GM13977 (cell line): ENCODE measurements around the gene LGI2.
A peak's percentile ranks its signal among the peaks of the same experiment; 100 is the strongest.

Source experiments
- DNase-seq: peaks from one replicate; pipeline ENCODE4 v3.0.0; 2012; ENCODE audit warnings: low spot score
- CTCF ChIP-seq: IDR thresholded peaks from 2 replicates; pipeline ENCODE4 v1.5.1; 2012; ENCODE audit warnings: mild to moderate bottlenecking, control low read depth; ENCODE audit not compliant: insufficient read depth; ENCODE audit errors: extremely low read depth, missing control alignments
- in situ Hi-C: fragments of 300-500 bp; cut with MboI; formaldehyde crosslinking; loops from one replicate; pipeline ENCODE4 v1.12.0; 2022; ENCODE audit warnings: low sequenced_read_pairs, low pct_unique_long_range_greater_than_20kb, mixed read lengths, inconsistent platforms; ENCODE audit not compliant: unreplicated experiment

LGI2 gene

GRCh38 chr4:24991015-24991414 lies 39.7 kb downstream of the LGI2 start:
- no peak for TF ChIP-seq CTCF
- DNase-seq, result no peak
- in situ Hi-C loops, result loop anchor here (25.0 kb wide), 2 partner anchors 371 to 504 kb away; no protein-coding TSS in a partner anchor

GRCh38 chr4:24989327-24989726 lies 41.4 kb downstream of the LGI2 start:
- no peak for DNase-seq
- in situ Hi-C loops, result loop anchor here (25.0 kb wide), 2 partner anchors 373 to 502 kb away; no protein-coding TSS in a partner anchor
- TF ChIP-seq CTCF, result no peak

GRCh38 chr4:24988776-24989175 lies 42.0 kb downstream of the LGI2 start:
- in situ Hi-C loops, result loop anchor here (25.0 kb wide), 2 partner anchors 374 to 501 kb away; no protein-coding TSS in a partner anchor
- DNase-seq, result peak; percentile 22
- TF ChIP-seq CTCF, result peak; percentile 49

GRCh38 chr4:24984602-24985532 lies 45.9 kb downstream of the LGI2 start:
- no peak for TF ChIP-seq CTCF
- in situ Hi-C loops, result loop anchor here (25.0 kb wide), 2 partner anchors 377 to 498 kb away; no protein-coding TSS in a partner anchor
- no peak for DNase-seq

GRCh38 chr4:24980740-24981139 lies 50.0 kb downstream of the LGI2 start:
- TF ChIP-seq CTCF, result no peak
- in situ Hi-C loops, result loop anchor here (25.0 kb wide), 2 partner anchors 382 to 493 kb away; no protein-coding TSS in a partner anchor
- DNase-seq, result no peak

GRCh38 chr4:24980064-24980690 lies 50.6 kb downstream of the LGI2 start:
- in situ Hi-C loops, result loop anchor here (25.0 kb wide), 2 partner anchors 382 to 493 kb away; no protein-coding TSS in a partner anchor
- peak; percentile 67 for DNase-seq
- peak; percentile 76 for TF ChIP-seq CTCF
